Hepatocyte (in vitro differentiated cells): ENCODE data around the gene NIN. TPM values are rescaled to one million over a fixed set of nuclear protein-coding genes. Genes with fewer than 3 reads are reported as not detected.

Source experiments
- DNase-seq: peaks from one replicate; pipeline ENCODE4 v3.0.0-alpha.2; 2016; ENCODE audit warnings: low spot score
- H2AFZ ChIP-seq: fragments of 200-600 bp; sonication (generic); 2 replicates; pipeline ENCODE4 v1.6.0; 2016; ENCODE audit warnings: antibody characterized with exemption, mild to moderate bottlenecking
- H3K27ac ChIP-seq: fragments of 200-600 bp; sonication (generic); 2 replicates; pipeline ENCODE4 v1.5.1; 2016; ENCODE audit warnings: mild to moderate bottlenecking
- H3K27me3 ChIP-seq: fragments of 200-600 bp; sonication (generic); 2 replicates; pipeline ENCODE4 v1.6.1; 2016
- H3K36me3 ChIP-seq: fragments of 200-600 bp; sonication (generic); replicated peaks from 2 replicates; pipeline ENCODE4 v1.5.1; 2016; ENCODE audit warnings: low read depth; ENCODE audit not compliant: insufficient read depth
- H3K4me1 ChIP-seq: fragments of 200-600 bp; sonication (generic); 2 replicates; pipeline ENCODE4 v1.5.1; 2016; ENCODE audit warnings: mild to moderate bottlenecking, moderate library complexity; ENCODE audit not compliant: insufficient read depth
- H3K4me2 ChIP-seq: fragments of 200-600 bp; sonication (generic); 2 replicates; pipeline ENCODE4 v1.6.0; 2016
- H3K4me3 ChIP-seq: fragments of 200-600 bp; sonication (generic); 2 replicates; pipeline ENCODE4 v1.5.1; 2016; ENCODE audit warnings: mild to moderate bottlenecking
- H3K79me2 ChIP-seq: fragments of 200-600 bp; sonication (generic); 2 replicates; pipeline ENCODE4 v1.6.0; 2017; ENCODE audit warnings: mild to moderate bottlenecking
- H3K9me2 ChIP-seq: fragments of 200-600 bp; sonication (generic); replicated peaks from 2 replicates; pipeline ENCODE4 v1.6.0; 2017; ENCODE audit warnings: mild to moderate bottlenecking; ENCODE audit not compliant: insufficient read depth
- H3K9me3 ChIP-seq: fragments of 200-600 bp; sonication (generic); 2 replicates; pipeline ENCODE4 v1.5.1; 2016; ENCODE audit warnings: low read depth, mild to moderate bottlenecking
- H4K20me1 ChIP-seq: fragments of 200-600 bp; sonication (generic); 2 replicates; pipeline ENCODE4 v1.6.0; 2016; ENCODE audit warnings: mild to moderate bottlenecking; ENCODE audit not compliant: insufficient read depth, poor library complexity, severe bottlenecking
- CTCF ChIP-seq: fragments of 200-600 bp; sonication (generic); IDR thresholded peaks from 2 replicates; pipeline ENCODE4 v1.5.1; 2016; ENCODE audit warnings: antibody characterized with exemption, mild to moderate bottlenecking; ENCODE audit not compliant: poor library complexity
- EZH2 ChIP-seq: fragments of 200-600 bp; sonication (generic); IDR thresholded peaks from 2 replicates; pipeline ENCODE4 v1.6.1; 2016; ENCODE audit warnings: antibody characterized with exemption, mild to moderate bottlenecking, borderline replicate concordance
- EZH2phosphoT487 ChIP-seq: fragments of 200-600 bp; sonication (generic); IDR thresholded peaks from one replicate; pipeline ENCODE4 v1.6.1; 2018; ENCODE audit warnings: antibody characterized with exemption, mild to moderate bottlenecking, low read depth, moderate library complexity; ENCODE audit not compliant: unreplicated experiment, severe bottlenecking
- WGBS: methylation state at CpG from one replicate; pipeline ENCODE4 v1.1.6; 2016; ENCODE audit warnings: low lambda C conversion rate; ENCODE audit errors: missing lambda C conversion rate; 5-methylcytosine and 5-hydroxymethylcytosine counted together
- polyA plus RNA-seq: library from polyadenylated mRNA; unstranded; fragments of >200 nt; fragmentation: Nextera tagmentation; extraction: Ambion mirVana; gene quantifications from 2 replicates; pipeline ENCODE4 v1.2.1, GENCODE V29; 2016
- total RNA-seq: library from RNA; depleted of rRNA; stranded (reverse); fragments of >200 nt; gene quantifications from 2 replicates; pipeline ENCODE4 v1.2.3, GENCODE V29; 2014

Gene NIN
- total and polyA plus RNA-seq, 2 experiments from 2014 or later: 4.2 to 11.6 TPM

- Histone ChIP-seq H2AFZ (no peak overlapping the region), H3K4me2 (no peak overlapping the region), H3K27me3 (no peaks in the 10 kb centered on the region), H3K9me3 (no peaks in the 10 kb centered on the region), H3K36me3 (no peaks in the 10 kb centered on the region), H4K20me1 (no peaks in the 10 kb centered on the region), H3K4me1 (peaks cover 8% of the 10 kb centered on the region), H3K9me2 (no peaks in the 10 kb centered on the region), H3K27ac (no peak overlapping the region), H3K4me3 (no peak overlapping the region), H3K79me2 (no peaks in the 10 kb centered on the region)
- WGBS: 84% methylated on average over 7 of the region's 7 CpGs
- TF ChIP-seq EZH2phosphoT487 (no peak), EZH2 (no peak)
- no peak for DNase-seq
Observed at GRCh38 chr14:50795142-50795541, 35.8 kb downstream of the NIN start.

- no peak overlapping the region for H3K4me3 ChIP-seq
- no peaks in the 10 kb centered on the region for H3K9me2 ChIP-seq
- no peak overlapping the region for H3K27ac ChIP-seq
- H3K9me3 ChIP-seq: no peaks in the 10 kb centered on the region
- WGBS: 44% methylated on average over 8 of the region's 8 CpGs
- H2AFZ ChIP-seq: no peak overlapping the region
- no peak for DNase-seq
- no peak for TF ChIP-seq EZH2phosphoT487
- TF ChIP-seq EZH2: no peak
- no peaks in the 10 kb centered on the region for H3K36me3 ChIP-seq
- peaks cover 8% of the 10 kb centered on the region for H3K4me1 ChIP-seq
- no peak overlapping the region for H3K4me2 ChIP-seq
- no peaks in the 10 kb centered on the region for H3K27me3 ChIP-seq
- no peaks in the 10 kb centered on the region for H4K20me1 ChIP-seq
- H3K79me2 ChIP-seq: no peaks in the 10 kb centered on the region
Observed at GRCh38 chr14:50794068-50794645, 36.8 kb downstream of the NIN start.

GRCh38 chr14:50792634-50793068, 38.3 kb downstream of the NIN start:
- 96% methylated on average over 14 of the region's 14 CpGs for WGBS
- H3K27ac ChIP-seq: no peak overlapping the region
- H3K4me3 ChIP-seq: no peak overlapping the region
- DNase-seq: no peak
- H4K20me1 ChIP-seq: no peaks in the 10 kb centered on the region
- H3K79me2 ChIP-seq: no peaks in the 10 kb centered on the region
- no peaks in the 10 kb centered on the region for H3K9me3 ChIP-seq
- no peaks in the 10 kb centered on the region for H3K36me3 ChIP-seq
- no peak overlapping the region for H3K4me2 ChIP-seq
- no peak overlapping the region for H2AFZ ChIP-seq
- H3K27me3 ChIP-seq: no peaks in the 10 kb centered on the region
- TF ChIP-seq EZH2 (no peak), EZH2phosphoT487 (no peak), CTCF (no peak)
- H3K9me2 ChIP-seq: no peaks in the 10 kb centered on the region
- H3K4me1 ChIP-seq: peaks cover 8% of the 10 kb centered on the region

GRCh38 chr14:50792051-50792477, 38.9 kb downstream of the NIN start:
- TF ChIP-seq EZH2 (no peak), CTCF (no peak), EZH2phosphoT487 (no peak)
- H3K36me3 ChIP-seq: no peaks in the 10 kb centered on the region
- 57% methylated on average over 6 of the region's 6 CpGs for WGBS
- H4K20me1 ChIP-seq: no peaks in the 10 kb centered on the region
- no peak for DNase-seq
- H3K9me2 ChIP-seq: no peaks in the 10 kb centered on the region
- H3K4me2 ChIP-seq: no peak overlapping the region
- H3K4me3 ChIP-seq: no peak overlapping the region
- no peaks in the 10 kb centered on the region for H3K27me3 ChIP-seq
- no peaks in the 10 kb centered on the region for H3K9me3 ChIP-seq
- peaks cover 8% of the 10 kb centered on the region for H3K4me1 ChIP-seq
- no peak overlapping the region for H2AFZ ChIP-seq
- H3K27ac ChIP-seq: no peak overlapping the region
- H3K79me2 ChIP-seq: no peaks in the 10 kb centered on the region
